Neural cell (in vitro differentiated cells): ENCODE measurements around the gene ESYT3.

Source experiments
- EP300 ChIP-seq: fragments of 450-650 bp; conservative IDR thresholded peaks from 2 replicates; pipeline ENCODE4 v1.6.1; 2014; ENCODE audit warnings: antibody characterized with exemption, mild to moderate bottlenecking, moderate library complexity; ENCODE audit not compliant: poor library complexity, severe bottlenecking
- EZH2 ChIP-seq: fragments of 200-600, 300-800 bp; shearing (Covaris generic), sonication (generic); IDR thresholded peaks from 2 replicates; pipeline ENCODE4 v1.6.1; 2014; ENCODE audit warnings: antibody characterized with exemption, low read length, borderline replicate concordance, mild to moderate bottlenecking; ENCODE audit not compliant: insufficient read depth, poor library complexity, severe bottlenecking
- MXI1 ChIP-seq: fragments of 450-650 bp; conservative IDR thresholded peaks from 2 replicates; pipeline ENCODE4 v1.6.1; 2014; ENCODE audit warnings: antibody characterized with exemption, mild to moderate bottlenecking; ENCODE audit not compliant: poor library complexity, severe bottlenecking
- POLR2AphosphoS5 ChIP-seq: IDR thresholded peaks from 2 replicates; pipeline ENCODE4 v1.6.1; 2012
- RAD21 ChIP-seq: fragments of 450-650 bp; conservative IDR thresholded peaks from 2 replicates; pipeline ENCODE4 v1.6.1; 2014; ENCODE audit warnings: antibody characterized with exemption, mild to moderate bottlenecking, moderate library complexity
- SMC3 ChIP-seq: fragments of 450-650 bp; conservative IDR thresholded peaks from 2 replicates; pipeline ENCODE4 v1.6.1; 2014; ENCODE audit warnings: antibody characterized with exemption, mild to moderate bottlenecking, moderate library complexity; ENCODE audit not compliant: poor library complexity
- TAF1 ChIP-seq: IDR thresholded peaks from 2 replicates; pipeline ENCODE4 v1.6.1; 2012; ENCODE audit warnings: low read depth
- TF ChIP-seq, protein P1 (sequence below): fragments of 450-650 bp; IDR thresholded peaks from 2 replicates; pipeline ENCODE4 v1.5.1; 2014; ENCODE audit warnings: antibody characterized with exemption, mild to moderate bottlenecking, moderate library complexity; ENCODE audit not compliant: poor library complexity, severe bottlenecking
- TF ChIP-seq, protein P2 (sequence below): IDR thresholded peaks from 2 replicates; pipeline ENCODE4 v1.6.1; 2012; ENCODE audit warnings: borderline replicate concordance

DNA sequence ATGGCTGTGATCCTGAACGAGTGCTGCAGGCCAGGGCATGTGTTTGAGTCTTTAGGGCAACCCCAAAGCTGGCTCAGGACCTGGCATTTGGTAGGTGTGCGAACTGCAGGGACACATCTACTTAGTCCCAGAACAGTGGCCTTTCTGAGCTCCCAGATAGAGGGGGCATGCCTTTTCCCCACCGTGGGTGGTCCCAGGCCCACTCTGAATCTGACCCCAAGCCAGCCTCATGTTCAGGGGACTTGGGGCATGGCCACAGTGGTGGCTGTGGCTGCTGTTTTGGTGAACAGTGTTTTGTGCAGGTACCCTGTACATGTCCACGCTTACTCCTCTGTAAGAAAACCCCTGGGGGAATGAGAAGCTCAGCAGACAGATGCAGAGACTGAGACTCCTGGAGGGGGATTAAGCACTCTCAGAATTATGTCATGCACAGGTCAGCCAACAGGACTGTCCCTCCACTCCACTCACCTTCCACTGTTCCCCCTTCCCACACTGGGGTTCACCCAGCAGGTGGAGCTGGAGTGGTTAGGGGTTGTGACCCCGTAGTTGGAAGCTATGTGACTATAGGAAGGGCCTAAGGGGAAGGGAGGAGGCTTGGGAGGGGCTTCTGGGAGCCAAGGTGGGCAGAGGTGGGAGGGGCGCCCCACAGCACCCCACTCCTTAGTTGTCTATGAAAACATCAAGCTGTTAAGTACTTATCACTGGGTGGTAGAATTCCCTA is 16.4 kb downstream of the ESYT3 start:
- TF ChIP-seq, protein P1, sequence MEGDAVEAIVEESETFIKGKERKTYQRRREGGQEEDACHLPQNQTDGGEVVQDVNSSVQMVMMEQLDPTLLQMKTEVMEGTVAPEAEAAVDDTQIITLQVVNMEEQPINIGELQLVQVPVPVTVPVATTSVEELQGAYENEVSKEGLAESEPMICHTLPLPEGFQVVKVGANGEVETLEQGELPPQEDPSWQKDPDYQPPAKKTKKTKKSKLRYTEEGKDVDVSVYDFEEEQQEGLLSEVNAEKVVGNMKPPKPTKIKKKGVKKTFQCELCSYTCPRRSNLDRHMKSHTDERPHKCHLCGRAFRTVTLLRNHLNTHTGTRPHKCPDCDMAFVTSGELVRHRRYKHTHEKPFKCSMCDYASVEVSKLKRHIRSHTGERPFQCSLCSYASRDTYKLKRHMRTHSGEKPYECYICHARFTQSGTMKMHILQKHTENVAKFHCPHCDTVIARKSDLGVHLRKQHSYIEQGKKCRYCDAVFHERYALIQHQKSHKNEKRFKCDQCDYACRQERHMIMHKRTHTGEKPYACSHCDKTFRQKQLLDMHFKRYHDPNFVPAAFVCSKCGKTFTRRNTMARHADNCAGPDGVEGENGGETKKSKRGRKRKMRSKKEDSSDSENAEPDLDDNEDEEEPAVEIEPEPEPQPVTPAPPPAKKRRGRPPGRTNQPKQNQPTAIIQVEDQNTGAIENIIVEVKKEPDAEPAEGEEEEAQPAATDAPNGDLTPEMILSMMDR = no peak
- TF ChIP-seq TAF1 (no peak), MXI1 (no peak), RAD21 (no peak), EP300 (no peak), SMC3 (no peak), POLR2AphosphoS5 (no peak), EZH2 (no peak)
- TF ChIP-seq, protein P2, sequence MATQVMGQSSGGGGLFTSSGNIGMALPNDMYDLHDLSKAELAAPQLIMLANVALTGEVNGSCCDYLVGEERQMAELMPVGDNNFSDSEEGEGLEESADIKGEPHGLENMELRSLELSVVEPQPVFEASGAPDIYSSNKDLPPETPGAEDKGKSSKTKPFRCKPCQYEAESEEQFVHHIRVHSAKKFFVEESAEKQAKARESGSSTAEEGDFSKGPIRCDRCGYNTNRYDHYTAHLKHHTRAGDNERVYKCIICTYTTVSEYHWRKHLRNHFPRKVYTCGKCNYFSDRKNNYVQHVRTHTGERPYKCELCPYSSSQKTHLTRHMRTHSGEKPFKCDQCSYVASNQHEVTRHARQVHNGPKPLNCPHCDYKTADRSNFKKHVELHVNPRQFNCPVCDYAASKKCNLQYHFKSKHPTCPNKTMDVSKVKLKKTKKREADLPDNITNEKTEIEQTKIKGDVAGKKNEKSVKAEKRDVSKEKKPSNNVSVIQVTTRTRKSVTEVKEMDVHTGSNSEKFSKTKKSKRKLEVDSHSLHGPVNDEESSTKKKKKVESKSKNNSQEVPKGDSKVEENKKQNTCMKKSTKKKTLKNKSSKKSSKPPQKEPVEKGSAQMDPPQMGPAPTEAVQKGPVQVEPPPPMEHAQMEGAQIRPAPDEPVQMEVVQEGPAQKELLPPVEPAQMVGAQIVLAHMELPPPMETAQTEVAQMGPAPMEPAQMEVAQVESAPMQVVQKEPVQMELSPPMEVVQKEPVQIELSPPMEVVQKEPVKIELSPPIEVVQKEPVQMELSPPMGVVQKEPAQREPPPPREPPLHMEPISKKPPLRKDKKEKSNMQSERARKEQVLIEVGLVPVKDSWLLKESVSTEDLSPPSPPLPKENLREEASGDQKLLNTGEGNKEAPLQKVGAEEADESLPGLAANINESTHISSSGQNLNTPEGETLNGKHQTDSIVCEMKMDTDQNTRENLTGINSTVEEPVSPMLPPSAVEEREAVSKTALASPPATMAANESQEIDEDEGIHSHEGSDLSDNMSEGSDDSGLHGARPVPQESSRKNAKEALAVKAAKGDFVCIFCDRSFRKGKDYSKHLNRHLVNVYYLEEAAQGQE = no peak
